Measurements from ENCODE around the gene LNX1. TPM values are rescaled to one million over a fixed set of nuclear protein-coding genes. Genes with fewer than 3 reads are reported as not detected.

The LNX1 gene
- total RNA-seq, 1 donor from 2014 or later: not detected

DNA sequence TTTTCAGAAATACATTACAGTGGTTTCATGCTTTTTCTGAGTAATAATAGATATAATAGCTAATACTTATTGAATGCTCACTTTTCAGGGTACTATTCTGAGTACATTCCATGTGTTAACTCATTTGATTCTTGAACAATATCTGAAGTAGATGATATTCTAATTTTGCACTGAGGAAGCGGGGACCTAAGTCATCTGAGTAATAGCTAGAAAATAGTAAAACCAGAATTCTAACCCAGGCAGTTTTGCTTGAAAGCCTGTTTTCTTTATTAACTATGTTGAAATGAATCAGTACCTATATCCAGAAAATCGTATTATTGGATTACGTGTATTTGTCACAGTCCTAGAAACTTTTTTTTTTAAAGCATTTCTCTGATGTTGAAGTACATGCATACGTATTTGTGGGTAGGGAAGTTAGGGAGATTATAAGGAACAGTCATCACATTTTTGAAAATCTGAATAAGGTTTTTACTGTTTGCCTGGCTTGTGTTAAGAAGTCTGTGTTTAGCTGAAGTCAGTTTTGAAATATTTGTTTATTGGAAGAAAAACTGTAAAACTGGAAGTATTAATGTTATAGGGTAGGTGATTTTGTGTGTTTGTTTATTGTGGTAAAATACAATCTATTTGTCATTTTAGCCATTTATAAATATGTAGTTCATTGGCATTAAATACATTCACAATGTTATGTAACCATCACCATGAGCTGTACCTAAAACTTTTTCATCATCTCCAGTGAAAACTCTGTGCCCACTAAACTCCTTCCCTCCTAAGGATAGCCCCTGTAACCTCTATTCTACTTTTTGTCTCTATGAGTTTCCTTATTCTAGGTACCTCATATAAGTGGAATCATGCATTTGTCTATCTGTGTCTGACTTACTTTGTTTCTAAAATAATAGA is 158.5 kb downstream of the LNX1 start:
- ATAC-seq (ENCODE audit: low read depth) (no peak), DNase-seq (no peak)
- Mint-ChIP-seq H3K27ac (no peak overlapping the region), H3K4me1 (no peaks in the 10 kb centered on the region), H3K27me3 (no peaks in the 10 kb centered on the region), H3K4me3 (no peak overlapping the region), H3K9me3 (no peaks in the 10 kb centered on the region), H3K36me3 (ENCODE audit: low read depth) (peaks cover 65% of the 10 kb centered on the region)
- intact Hi-C loops (cut with micrococcal nuclease): loop anchor here (10.0 kb wide), 1 partner anchor 238 kb away; no protein-coding TSS in a partner anchor
- ChIA-PET POLR2A (interaction anchor here (0.7 kb wide), 1 partner anchor 23 kb away, joined by 7 read pairs; no protein-coding TSS in a partner anchor), CTCF (no interaction called here)
- no peak for TF ChIP-seq CTCF (IDR thresholded peaks at IDR 0.05)

DNA sequence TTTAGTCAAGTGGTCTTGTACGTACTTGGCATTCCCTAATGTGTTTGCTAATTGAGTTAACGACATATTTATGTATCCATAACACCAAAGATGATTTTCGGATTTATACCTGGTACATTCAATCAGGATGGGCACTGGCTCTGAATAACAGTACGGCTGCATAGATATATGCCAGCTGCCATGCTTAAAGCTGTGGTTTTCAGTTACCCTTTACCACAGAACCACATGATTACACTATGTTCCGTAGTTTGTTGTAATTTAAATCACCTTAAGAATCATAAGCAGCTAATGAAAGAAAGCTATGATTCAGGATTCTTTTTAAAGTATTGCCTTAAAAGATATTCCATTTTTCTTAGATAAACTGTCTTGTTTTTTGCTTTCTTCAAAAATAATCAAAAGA is 160.2 kb downstream of the LNX1 start:
- ATAC-seq (ENCODE audit: low read depth): no peak
- CTCF ChIA-PET: no interaction called here
- H3K36me3 Mint-ChIP-seq (ENCODE audit: low read depth): peaks cover 69% of the 10 kb centered on the region
- POLR2A ChIA-PET: interaction anchor here (1.4 kb wide), 1 partner anchor 53 kb away, joined by 3 read pairs; the partner anchor contains the start of gene FIP1L1
- TF ChIP-seq CTCF (IDR thresholded peaks at IDR 0.05): no peak
- no peaks in the 10 kb centered on the region for H3K27me3 Mint-ChIP-seq
- intact Hi-C loops (cut with micrococcal nuclease): loop anchor here (10.0 kb wide), 1 partner anchor 236 kb away; no protein-coding TSS in a partner anchor
- H3K4me3 Mint-ChIP-seq: no peak overlapping the region
- DNase-seq: no peak
- H3K4me1 Mint-ChIP-seq: no peaks in the 10 kb centered on the region
- no peak overlapping the region for H3K27ac Mint-ChIP-seq
- H3K9me3 Mint-ChIP-seq: no peaks in the 10 kb centered on the region

DNA sequence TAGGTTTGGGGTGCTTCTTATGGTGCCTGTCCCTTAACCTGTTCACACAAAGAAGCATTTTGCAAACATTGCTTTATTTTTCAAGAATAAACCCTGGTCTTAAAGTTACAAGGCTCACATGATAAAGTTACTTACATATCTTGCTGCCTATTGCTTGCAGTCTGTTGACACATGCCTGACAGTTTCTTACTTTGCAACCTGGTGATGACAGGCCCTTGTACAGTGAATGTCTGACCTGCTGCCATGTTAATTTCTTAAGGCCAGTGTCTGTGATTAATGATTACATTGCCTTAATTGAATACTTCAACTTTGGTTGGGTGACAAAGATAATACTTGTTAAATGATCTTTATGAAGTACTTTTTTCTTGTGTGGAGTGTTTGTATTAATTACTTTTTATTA is 163.9 kb downstream of the LNX1 start:
- H3K4me1 Mint-ChIP-seq: no peaks in the 10 kb centered on the region
- no peak overlapping the region for H3K27ac Mint-ChIP-seq
- intact Hi-C loops (cut with micrococcal nuclease): loop anchor here (5.0 to 10.0 kb wide), 2 partner anchors 35 to 377 kb away; no protein-coding TSS in a partner anchor
- no peak for ATAC-seq (ENCODE audit: low read depth)
- ChIA-PET POLR2A (no interaction called here), CTCF (no interaction called here)
- H3K27me3 Mint-ChIP-seq: no peaks in the 10 kb centered on the region
- no peak for TF ChIP-seq CTCF (IDR thresholded peaks at IDR 0.05)
- no peak for DNase-seq
- H3K9me3 Mint-ChIP-seq: no peaks in the 10 kb centered on the region
- peaks cover 68% of the 10 kb centered on the region for H3K36me3 Mint-ChIP-seq (ENCODE audit: low read depth)
- no peak overlapping the region for H3K4me3 Mint-ChIP-seq

GRCh38 chr4:53424280-53424679 is 167.0 kb downstream of the LNX1 start:
- no peak for TF ChIP-seq CTCF (IDR thresholded peaks at IDR 0.05)
- Mint-ChIP-seq H3K9me3 (no peaks in the 10 kb centered on the region), H3K4me3 (no peak overlapping the region), H3K27me3 (no peaks in the 10 kb centered on the region), H3K4me1 (no peaks in the 10 kb centered on the region), H3K36me3 (ENCODE audit: low read depth) (peaks cover 55% of the 10 kb centered on the region), H3K27ac (no peak overlapping the region)
- no peak for DNase-seq
- intact Hi-C loops (cut with micrococcal nuclease): loop anchor here (10.0 kb wide), 1 partner anchor 381 kb away; no protein-coding TSS in a partner anchor
- no peak for ATAC-seq (ENCODE audit: low read depth)
- ChIA-PET CTCF (interaction anchor here (0.5 kb wide), 1 partner anchor 1048 kb away, joined by 5 read pairs; no protein-coding TSS in a partner anchor), POLR2A (no interaction called here)

- no peak for DNase-seq
- POLR2A ChIA-PET: no interaction called here
- no peaks in the 10 kb centered on the region for H3K4me1 Mint-ChIP-seq
- no peak overlapping the region for H3K4me3 Mint-ChIP-seq
- no peaks in the 10 kb centered on the region for H3K27me3 Mint-ChIP-seq
- CTCF ChIA-PET: interaction anchor here (1.0 kb wide), 1 partner anchor 811 kb away, joined by 3 read pairs; no protein-coding TSS in a partner anchor
- H3K36me3 Mint-ChIP-seq (ENCODE audit: low read depth): peaks cover 47% of the 10 kb centered on the region
- intact Hi-C loops (cut with micrococcal nuclease): loop anchor here (10.0 kb wide), 1 partner anchor 382 kb away; no protein-coding TSS in a partner anchor
- H3K27ac Mint-ChIP-seq: no peak overlapping the region
- ATAC-seq (ENCODE audit: low read depth): no peak
- no peak for TF ChIP-seq CTCF (IDR thresholded peaks at IDR 0.05)
- no peaks in the 10 kb centered on the region for H3K9me3 Mint-ChIP-seq
Measured at GRCh38 chr4:53422367-53422766, 168.9 kb downstream of the LNX1 start.
